K562 (cell line): ENCODE measurements around the gene SERPINA9. TPM values are rescaled to one million over a fixed set of nuclear protein-coding genes. Genes with fewer than 3 reads are reported as not detected.

Experiments
- ATAC-seq: fragments of 200-7000 bp; cut with Tn5 transposase; 3 replicates; pipeline ENCODE4 v1.9.1; 2020; ENCODE audit warnings: moderate library complexity
- BruUV-seq: library from RNA; stranded (reverse); fragments of 400-500 nt; replicated peaks from 2 replicates; lab custom pipeline; 2021; lab: Mats Ljungman, UMichigan
- CTCF ChIA-PET: fragments of 300-600 bp; formaldehyde crosslinking; extraction: SDS; loops from one replicate; lab custom pipeline; 2021; ENCODE audit warnings: low intra/inter-chr PET ratio; lab: Yijun Ruan, JAX
- POLR2A ChIA-PET: fragments of 300-600, 350-650 bp; sonication (Branson Sonifier 250); formaldehyde crosslinking; extraction: SDS; loops from one replicate; lab custom pipeline; 2021; ENCODE audit warnings: antibody characterized with exemption, inconsistent platforms; lab: Yijun Ruan, JAX
- DNase-seq, 4 experiments: peaks; one replicate each; pipeline versions ENCODE4 v3.0.0 to v3.0.0-alpha.2; 2011 to 2018; ENCODE audit warnings: low spot score in 3 of 4, mixed read lengths in 3 of 4; ENCODE audit errors: extremely low read depth in 1 of 4
- FAIRE-seq: peaks from 2 replicates; lab custom pipeline; 2011; peaks lifted over from hg19 to GRCh38; lab: Jason Lieb, UNC
- H2AFZ ChIP-seq: 2 replicates; pipeline ENCODE4 v1.6.0; 2011; ENCODE audit warnings: low read depth, low read length, control low read depth, inconsistent platforms
- H3K27ac ChIP-seq: fragments of 200-600 bp; 3 replicates; pipeline ENCODE4 v1.8.0; 2011; ENCODE audit warnings: low read depth, mild to moderate bottlenecking, control low read depth, inconsistent platforms, low read length, moderate library complexity, mixed read lengths; ENCODE audit errors: extremely low read depth
- H3K27me3 ChIP-seq, 2 experiments: fragments of 300-600 bp in 1 of 2; 2 replicates in 1 of 2; 3 replicates in 1 of 2; pipeline versions ENCODE4 v1.6.0 to v1.8.0; 2011; ENCODE audit warnings: inconsistent platforms in 2 of 2, low read length in 2 of 2, mild to moderate bottlenecking in 1 of 2, mixed read lengths in 1 of 2, moderate library complexity in 1 of 2; ENCODE audit not compliant: control insufficient read depth in 2 of 2, insufficient read depth in 2 of 2
- H3K36me3 ChIP-seq: fragments of 300-600 bp; 3 replicates; pipeline ENCODE4 v1.8.0; 2011; ENCODE audit warnings: mild to moderate bottlenecking, low read length, inconsistent platforms; ENCODE audit not compliant: control insufficient read depth, insufficient read depth
- H3K4me1 ChIP-seq, 2 experiments: fragments of 200-600 bp in 1 of 2; replicated peaks in 1 of 2; 2 replicates in 1 of 2; 3 replicates in 1 of 2; pipeline versions ENCODE4 v1.5.1 to v1.8.0; 2011; ENCODE audit warnings: inconsistent platforms in 2 of 2, low read length in 2 of 2, mild to moderate bottlenecking in 1 of 2, mixed read lengths in 1 of 2, moderate library complexity in 1 of 2; ENCODE audit not compliant: control insufficient read depth in 2 of 2, insufficient read depth in 2 of 2
- H3K4me2 ChIP-seq: 2 replicates; pipeline ENCODE4 v1.6.1; 2011; ENCODE audit warnings: low read length, control low read depth, inconsistent platforms, mixed read lengths; ENCODE audit not compliant: insufficient read depth
- H3K4me3 ChIP-seq: fragments of 200-600 bp; sonication (generic), shearing (Covaris generic); 2 replicates; pipeline ENCODE4 v1.5.1; 2016; ENCODE audit warnings: control low read depth, inconsistent platforms
- H3K79me2 ChIP-seq: fragments of 200-600 bp; 3 replicates; pipeline ENCODE4 v1.8.0; 2011; ENCODE audit warnings: low read length, inconsistent platforms; ENCODE audit not compliant: control insufficient read depth, insufficient read depth
- H3K9ac ChIP-seq, 2 experiments: 2 replicates each; pipeline versions ENCODE4 v1.6.0 to v1.6.1; 2011; ENCODE audit warnings: low read depth in 2 of 2, low read length in 2 of 2, control low read depth in 1 of 2, inconsistent platforms in 1 of 2, mild to moderate bottlenecking in 1 of 2, mixed read lengths in 1 of 2; ENCODE audit not compliant: insufficient read depth in 1 of 2
- H3K9me1 ChIP-seq: one replicate; pipeline ENCODE4 v1.6.0; 2011; ENCODE audit warnings: inconsistent platforms, mild to moderate bottlenecking, low read length, moderate library complexity; ENCODE audit not compliant: control insufficient read depth, insufficient read depth
- H3K9me3 ChIP-seq: replicated peaks from 2 replicates; pipeline ENCODE4 v1.5.1; 2011; ENCODE audit warnings: low read depth, low read length, inconsistent platforms; ENCODE audit not compliant: control insufficient read depth, insufficient read depth
- H4K20me1 ChIP-seq: replicated peaks from 2 replicates; pipeline ENCODE4 v1.6.1; 2011; ENCODE audit warnings: low read length, inconsistent platforms, mixed read lengths; ENCODE audit not compliant: control insufficient read depth, insufficient read depth
- ARID1B ChIP-seq: fragments of 450-650 bp; IDR thresholded peaks from 2 replicates; pipeline ENCODE4 v1.6.1; 2016; ENCODE audit warnings: antibody characterized with exemption, mild to moderate bottlenecking, inconsistent platforms
- ATF3 ChIP-seq, 2 experiments: fragments of 450-650 bp in 1 of 2; sonication (generic) in 1 of 2; formaldehyde crosslinking in 1 of 2; IDR thresholded peaks in 1 of 2; conservative IDR thresholded peaks in 1 of 2; 2 replicates each; pipeline versions ENCODE4 v1.6.1 to v1.8.1; 2016 to 2023; ENCODE audit warnings: mild to moderate bottlenecking in 2 of 2, moderate library complexity in 2 of 2, inconsistent platforms in 1 of 2, missing genetic modification reagents in 1 of 2
- CBX5 ChIP-seq: IDR thresholded peaks from 2 replicates; pipeline ENCODE4 v1.6.1; 2014; ENCODE audit warnings: low read depth, borderline replicate concordance
- GTF2F1 ChIP-seq: IDR thresholded peaks from 2 replicates; pipeline ENCODE4 v1.6.1; 2011; ENCODE audit warnings: low read depth, low read length, improper control_type of control experiment
- NR4A1 ChIP-seq, 2 experiments: fragments of 250-450 bp in 1 of 2; fragments of 450-650 bp in 1 of 2; sonication (Bioruptor Pico) in 1 of 2; IDR thresholded peaks; 2 replicates each; pipeline versions ENCODE4 v1.4.0 to v1.6.1; 2016 to 2020; ENCODE audit warnings: mild to moderate bottlenecking in 2 of 2, missing compliant biosample characterization in 1 of 2, missing genetic modification characterization in 1 of 2, moderate library complexity in 1 of 2
- PHB ChIP-seq: fragments of 250-450 bp; sonication (Bioruptor Pico); IDR thresholded peaks from 2 replicates; pipeline ENCODE4 v1.5.0; 2021
- SOX6 ChIP-seq: fragments of 450-650 bp; IDR thresholded peaks from 2 replicates; pipeline ENCODE4 v1.6.1; 2014; ENCODE audit warnings: mild to moderate bottlenecking
- TAF9B ChIP-seq: fragments of 450-650 bp; IDR thresholded peaks from 2 replicates; pipeline ENCODE4 v1.6.1; 2018; ENCODE audit warnings: mild to moderate bottlenecking; ENCODE audit not compliant: partially characterized antibody
- ZNF778 ChIP-seq: fragments of 450-650 bp; formaldehyde crosslinking; IDR thresholded peaks from 2 replicates; pipeline ENCODE4 v1.4.0; 2020; ENCODE audit warnings: mild to moderate bottlenecking, moderate library complexity
- WGBS: fragments of 100-300 bp; shearing (Covaris generic); methylation state at CpG from one replicate; pipeline ENCODE4 v1.1.6; 2016; ENCODE audit warnings: low coverage, mixed read lengths; ENCODE audit not compliant: insufficient coverage; ENCODE audit errors: missing lambda C conversion rate; 5-methylcytosine and 5-hydroxymethylcytosine counted together
- in situ Hi-C: fragments of 300-500 bp; cut with MboI; formaldehyde crosslinking; loops from 4 replicates; pipeline ENCODE4 v1.15.0; 2018; ENCODE audit warnings: inconsistent platforms, mixed read lengths
- intact Hi-C: fragments of 100-400 bp; cut with micrococcal nuclease; formaldehyde crosslinking; loops from 2 replicates; pipeline ENCODE4 v1.14.2; 2022
- polyA plus RNA-seq, 8 experiments: library from polyadenylated mRNA; depleted of rRNA in 4 of 8; stranded (reverse) in 5 of 8; unstranded in 3 of 8; fragments of >200 nt; fragmentation: Nextera tagmentation in 2 of 8; fragmentation: Illumina TruSeq in 1 of 8; extraction: Ambion mirVana in 2 of 8; extraction: Trizol in 1 of 8; gene quantifications; 2 replicates each; pipeline versions ENCODE4 v1.2.1 to v1.2.3, GENCODE V29; 2011 to 2014; ENCODE audit warnings: inconsistent platforms in 1 of 8, missing spikeins in 1 of 8
- total RNA-seq, 7 experiments: library from RNA; depleted of rRNA in 6 of 7; stranded (reverse); fragments of >200 nt in 6 of 7; fragmentation: Illumina TruSeq in 2 of 7; extraction: Trizol in 2 of 7; gene quantifications; 2 replicates each; pipeline versions ENCODE4 v1.2.1 to v1.2.3, GENCODE V29; 2011 to 2021; ENCODE audit warnings: low replicate concordance in 1 of 7

The SERPINA9 gene
- total and polyA plus RNA-seq, 9 of the 15 experiments (the other 6 are each of a cell fraction or from before 2014, with no cell fraction given) = not detected

GRCh38 chr14:94517248-94517640 lies 41.2 kb upstream of the SERPINA9 start:
- no peak overlapping the region for H2AFZ ChIP-seq
- no peaks in the 10 kb centered on the region for H3K4me1 ChIP-seq
- CTCF ChIA-PET = no interaction called here
- H3K9me1 ChIP-seq = no peaks in the 10 kb centered on the region
- under 1% methylated on average over 10 of the region's 10 CpGs for WGBS
- intact Hi-C loops = no loop called here
- no TSS peak for BruUV-seq
- H3K36me3 ChIP-seq = no peaks in the 10 kb centered on the region
- no peak overlapping the region for H3K4me2 ChIP-seq
- DNase-seq = no peak
- no peaks in the 10 kb centered on the region for H4K20me1 ChIP-seq
- TF ChIP-seq NR4A1 (CRISPR knock-in tag; IDR thresholded peaks at IDR 0.05) (no peak), NR4A1 (tag; IDR thresholded peaks at IDR 0.05) (no peak), SOX6 (no peak), GTF2F1 (no peak), PHB (CRISPR knock-in tag) (no peak), ARID1B (no peak), CBX5 (no peak), TAF9B (no peak), ATF3 (IDR thresholded peaks at IDR 0.05) (no peak), ATF3 (CRISPR knock-in tag; conservative IDR thresholded peaks at IDR 0.05) (no peak), ZNF778 (CRISPR knock-in tag) (no peak)
- TF ChIP-seq, all 486 proteins: peak for 0
- Histone ChIP-seq H3K27ac (no peak overlapping the region), H3K9ac (no peak overlapping the region), H3K79me2 (no peaks in the 10 kb centered on the region), H3K27me3 (no peaks in the 10 kb centered on the region; a peak in 1 of 5 replicates), H3K9me3 (no peaks in the 10 kb centered on the region), H3K4me3 (no peak overlapping the region)
- POLR2A ChIA-PET = no interaction called here
- in situ Hi-C loops = no loop called here
- FAIRE-seq (no peak), ATAC-seq (no peak)
